ENCODE measurements around the gene CCL26. TPM values are rescaled to one million over a fixed set of nuclear protein-coding genes. Genes with fewer than 3 reads are reported as not detected.

The CCL26 gene
- total and polyA plus RNA-seq, 9 of the 15 experiments (the other 6 are each of a cell fraction or from before 2014, with no cell fraction given), result 2.3 to 26.8 (median 8.4) TPM

DNA sequence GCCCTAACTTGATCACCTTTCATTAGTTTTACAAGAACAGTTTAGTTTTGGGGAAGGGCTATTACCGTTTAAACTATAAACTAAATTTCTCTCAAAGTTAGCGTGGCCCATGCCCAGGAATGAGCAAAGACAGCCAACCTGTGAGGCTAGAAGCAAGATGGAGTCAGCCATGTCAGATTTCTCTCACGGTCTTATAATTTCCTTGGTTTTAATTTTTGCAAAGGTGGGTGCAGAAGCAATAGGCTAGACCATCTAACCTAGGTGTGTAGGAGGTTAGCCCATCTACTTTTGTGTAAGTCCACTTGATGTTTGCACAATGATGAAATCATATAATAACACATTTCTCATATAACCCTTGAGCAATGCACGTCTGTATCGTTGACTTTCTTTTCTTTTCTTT, 32.7 kb upstream of the CCL26 start (continued):
- TF ChIP-seq, protein P1, sequence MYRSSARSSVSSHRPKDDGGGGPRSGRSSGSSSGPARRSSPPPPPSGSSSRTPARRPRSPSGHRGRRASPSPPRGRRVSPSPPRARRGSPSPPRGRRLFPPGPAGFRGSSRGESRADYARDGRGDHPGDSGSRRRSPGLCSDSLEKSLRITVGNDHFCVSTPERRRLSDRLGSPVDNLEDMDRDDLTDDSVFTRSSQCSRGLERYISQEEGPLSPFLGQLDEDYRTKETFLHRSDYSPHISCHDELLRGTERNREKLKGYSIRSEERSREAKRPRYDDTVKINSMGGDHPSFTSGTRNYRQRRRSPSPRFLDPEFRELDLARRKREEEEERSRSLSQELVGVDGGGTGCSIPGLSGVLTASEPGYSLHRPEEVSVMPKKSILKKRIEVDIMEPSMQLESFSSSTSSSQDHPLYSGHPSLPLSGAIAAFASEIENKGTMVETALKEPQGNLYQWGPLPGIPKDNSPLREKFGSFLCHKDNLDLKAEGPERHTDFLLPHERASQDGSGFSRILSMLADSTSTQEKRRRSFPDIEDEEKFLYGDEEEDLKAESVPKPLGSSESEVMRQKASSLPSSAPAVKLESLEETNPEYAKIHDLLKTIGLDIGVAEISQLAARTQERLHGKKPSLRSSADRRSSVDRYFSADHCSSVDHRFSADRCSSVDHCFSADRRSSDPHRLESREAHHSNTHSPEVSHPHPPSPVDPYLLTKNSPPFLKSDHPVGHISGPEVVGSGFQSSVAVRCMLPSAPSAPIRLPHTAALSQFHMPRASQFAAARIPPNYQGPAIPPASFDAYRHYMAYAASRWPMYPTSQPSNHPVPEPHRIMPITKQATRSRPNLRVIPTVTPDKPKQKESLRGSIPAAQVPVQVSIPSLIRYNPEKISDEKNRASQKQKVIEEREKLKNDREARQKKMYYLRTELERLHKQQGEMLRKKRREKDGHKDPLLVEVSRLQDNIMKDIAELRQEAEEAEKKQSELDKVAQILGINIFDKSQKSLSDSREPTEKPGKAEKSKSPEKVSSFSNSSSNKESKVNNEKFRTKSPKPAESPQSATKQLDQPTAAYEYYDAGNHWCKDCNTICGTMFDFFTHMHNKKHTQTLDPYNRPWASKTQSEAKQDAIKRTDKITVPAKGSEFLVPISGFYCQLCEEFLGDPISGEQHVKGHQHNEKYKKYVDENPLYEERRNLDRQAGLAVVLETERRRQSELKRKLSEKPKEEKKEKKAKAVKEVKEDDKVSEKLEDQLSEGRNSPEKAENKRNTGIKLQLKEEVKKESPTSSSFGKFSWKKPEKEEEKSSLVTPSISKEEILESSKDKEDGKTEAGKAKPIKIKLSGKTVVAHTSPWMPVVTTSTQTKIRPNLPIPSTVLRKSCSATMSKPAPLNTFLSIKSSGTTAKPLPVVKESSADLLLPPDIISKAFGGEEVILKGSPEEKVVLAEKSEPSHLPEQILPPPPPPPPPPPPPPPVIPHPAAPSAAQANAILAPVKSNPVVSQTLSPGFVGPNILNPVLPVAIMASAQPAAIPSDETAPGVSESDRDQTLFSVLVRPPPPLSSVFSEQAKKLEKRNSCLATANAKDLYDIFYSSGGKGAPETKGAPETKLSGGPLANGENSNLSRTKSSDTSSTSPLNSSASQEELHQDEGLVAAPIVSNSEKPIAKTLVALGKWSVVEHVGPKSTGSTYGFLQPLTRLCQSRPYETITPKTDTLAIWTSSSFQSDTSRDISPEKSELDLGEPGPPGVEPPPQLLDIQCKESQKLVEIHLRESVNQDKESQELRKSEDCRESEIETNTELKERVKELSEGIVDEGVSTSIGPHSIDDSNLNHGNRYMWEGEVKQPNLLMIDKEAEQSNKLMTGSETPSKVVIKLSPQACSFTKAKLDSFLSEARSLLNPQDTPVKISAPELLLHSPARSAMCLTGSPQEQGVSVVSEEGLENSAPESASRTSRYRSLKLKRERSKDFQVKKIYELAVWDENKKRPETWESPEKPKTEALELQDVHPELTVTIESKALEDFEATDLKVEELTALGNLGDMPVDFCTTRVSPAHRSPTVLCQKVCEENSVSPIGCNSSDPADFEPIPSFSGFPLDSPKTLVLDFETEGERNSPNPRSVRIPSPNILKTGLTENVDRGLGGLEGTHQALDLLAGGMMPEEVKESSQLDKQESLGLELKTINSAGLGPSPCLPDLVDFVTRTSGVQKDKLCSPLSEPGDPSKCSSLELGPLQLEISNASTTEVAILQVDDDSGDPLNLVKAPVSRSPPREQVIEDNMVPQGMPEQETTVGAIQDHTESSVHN (IDR thresholded peaks at IDR 0.05; ENCODE audit: borderline replicate concordance in 1 of 2, low read depth in 1 of 2), result no peak
- TF ChIP-seq, protein P2, sequence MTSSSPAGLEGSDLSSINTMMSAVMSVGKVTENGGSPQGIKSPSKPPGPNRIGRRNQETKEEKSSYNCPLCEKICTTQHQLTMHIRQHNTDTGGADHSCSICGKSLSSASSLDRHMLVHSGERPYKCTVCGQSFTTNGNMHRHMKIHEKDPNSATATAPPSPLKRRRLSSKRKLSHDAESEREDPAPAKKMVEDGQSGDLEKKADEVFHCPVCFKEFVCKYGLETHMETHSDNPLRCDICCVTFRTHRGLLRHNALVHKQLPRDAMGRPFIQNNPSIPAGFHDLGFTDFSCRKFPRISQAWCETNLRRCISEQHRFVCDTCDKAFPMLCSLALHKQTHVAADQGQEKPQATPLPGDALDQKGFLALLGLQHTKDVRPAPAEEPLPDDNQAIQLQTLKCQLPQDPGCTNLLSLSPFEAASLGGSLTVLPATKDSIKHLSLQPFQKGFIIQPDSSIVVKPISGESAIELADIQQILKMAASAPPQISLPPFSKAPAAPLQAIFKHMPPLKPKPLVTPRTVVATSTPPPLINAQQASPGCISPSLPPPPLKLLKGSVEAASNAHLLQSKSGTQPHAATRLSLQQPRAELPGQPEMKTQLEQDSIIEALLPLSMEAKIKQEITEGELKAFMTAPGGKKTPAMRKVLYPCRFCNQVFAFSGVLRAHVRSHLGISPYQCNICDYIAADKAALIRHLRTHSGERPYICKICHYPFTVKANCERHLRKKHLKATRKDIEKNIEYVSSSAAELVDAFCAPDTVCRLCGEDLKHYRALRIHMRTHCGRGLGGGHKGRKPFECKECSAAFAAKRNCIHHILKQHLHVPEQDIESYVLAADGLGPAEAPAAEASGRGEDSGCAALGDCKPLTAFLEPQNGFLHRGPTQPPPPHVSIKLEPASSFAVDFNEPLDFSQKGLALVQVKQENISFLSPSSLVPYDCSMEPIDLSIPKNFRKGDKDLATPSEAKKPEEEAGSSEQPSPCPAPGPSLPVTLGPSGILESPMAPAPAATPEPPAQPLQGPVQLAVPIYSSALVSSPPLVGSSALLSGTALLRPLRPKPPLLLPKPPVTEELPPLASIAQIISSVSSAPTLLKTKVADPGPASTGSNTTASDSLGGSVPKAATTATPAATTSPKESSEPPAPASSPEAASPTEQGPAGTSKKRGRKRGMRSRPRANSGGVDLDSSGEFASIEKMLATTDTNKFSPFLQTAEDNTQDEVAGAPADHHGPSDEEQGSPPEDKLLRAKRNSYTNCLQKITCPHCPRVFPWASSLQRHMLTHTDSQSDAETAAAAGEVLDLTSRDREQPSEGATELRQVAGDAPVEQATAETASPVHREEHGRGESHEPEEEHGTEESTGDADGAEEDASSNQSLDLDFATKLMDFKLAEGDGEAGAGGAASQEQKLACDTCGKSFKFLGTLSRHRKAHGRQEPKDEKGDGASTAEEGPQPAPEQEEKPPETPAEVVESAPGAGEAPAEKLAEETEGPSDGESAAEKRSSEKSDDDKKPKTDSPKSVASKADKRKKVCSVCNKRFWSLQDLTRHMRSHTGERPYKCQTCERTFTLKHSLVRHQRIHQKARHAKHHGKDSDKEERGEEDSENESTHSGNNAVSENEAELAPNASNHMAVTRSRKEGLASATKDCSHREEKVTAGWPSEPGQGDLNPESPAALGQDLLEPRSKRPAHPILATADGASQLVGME (CRISPR knock-in tag; IDR thresholded peaks at IDR 0.05), result no peak
- no peak for TF ChIP-seq ATF1 (CRISPR knock-in tag; IDR thresholded peaks at IDR 0.05)
- no peak for TF ChIP-seq ATF1 (tag; IDR thresholded peaks at IDR 0.05)
- TF ChIP-seq GATAD2A (IDR thresholded peaks at IDR 0.05), result no peak
- TF ChIP-seq KDM2B (CRISPR knock-in tag; IDR thresholded peaks at IDR 0.05), result no peak
- no peak for TF ChIP-seq MCM3 (IDR thresholded peaks at IDR 0.05)
- peak; percentile 73; the same call in 1 of the 2 replicates for TF ChIP-seq ZNF668 (CRISPR knock-in tag; IDR thresholded peaks at IDR 0.05)
- TF ChIP-seq, protein P3, sequence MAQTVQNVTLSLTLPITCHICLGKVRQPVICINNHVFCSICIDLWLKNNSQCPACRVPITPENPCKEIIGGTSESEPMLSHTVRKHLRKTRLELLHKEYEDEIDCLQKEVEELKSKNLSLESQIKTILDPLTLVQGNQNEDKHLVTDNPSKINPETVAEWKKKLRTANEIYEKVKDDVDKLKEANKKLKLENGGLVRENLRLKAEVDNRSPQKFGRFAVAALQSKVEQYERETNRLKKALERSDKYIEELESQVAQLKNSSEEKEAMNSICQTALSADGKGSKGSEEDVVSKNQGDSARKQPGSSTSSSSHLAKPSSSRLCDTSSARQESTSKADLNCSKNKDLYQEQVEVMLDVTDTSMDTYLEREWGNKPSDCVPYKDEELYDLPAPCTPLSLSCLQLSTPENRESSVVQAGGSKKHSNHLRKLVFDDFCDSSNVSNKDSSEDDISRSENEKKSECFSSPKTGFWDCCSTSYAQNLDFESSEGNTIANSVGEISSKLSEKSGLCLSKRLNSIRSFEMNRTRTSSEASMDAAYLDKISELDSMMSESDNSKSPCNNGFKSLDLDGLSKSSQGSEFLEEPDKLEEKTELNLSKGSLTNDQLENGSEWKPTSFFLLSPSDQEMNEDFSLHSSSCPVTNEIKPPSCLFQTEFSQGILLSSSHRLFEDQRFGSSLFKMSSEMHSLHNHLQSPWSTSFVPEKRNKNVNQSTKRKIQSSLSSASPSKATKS (CRISPR knock-in tag; IDR thresholded peaks at IDR 0.05), result no peak
- TF ChIP-seq HCFC1 (IDR thresholded peaks at IDR 0.05; ENCODE audit: low read depth, low read length), result no peak
- TF ChIP-seq NEUROD1 (IDR thresholded peaks at IDR 0.05; ENCODE audit: borderline replicate concordance, low read depth, low read length, partially characterized antibody), result no peak
- TF ChIP-seq HDAC8 (tag; IDR thresholded peaks at IDR 0.05), result 0 out of 2 replicates have a peak, but pooled peaks have one; percentile 36
